Activated CD8-positive, alpha-beta memory T cell treated with anti-CD3 and anti-CD28 coated beads, Interleukin-2, amount 50 U/mL, for 24 hours (primary cell): ENCODE measurements around the gene DNAH7.
"Not testable (repeated sequence)": the region's sequence is repeated elsewhere in the genome, so short reads cannot be mapped to it uniquely, and the experiment has no call there.

Experiments
- DNase-seq: peaks from one replicate; pipeline ENCODE4 v3.0.0-alpha.2; 2020; ENCODE audit errors: extremely low read depth

DNAH7 gene

DNA sequence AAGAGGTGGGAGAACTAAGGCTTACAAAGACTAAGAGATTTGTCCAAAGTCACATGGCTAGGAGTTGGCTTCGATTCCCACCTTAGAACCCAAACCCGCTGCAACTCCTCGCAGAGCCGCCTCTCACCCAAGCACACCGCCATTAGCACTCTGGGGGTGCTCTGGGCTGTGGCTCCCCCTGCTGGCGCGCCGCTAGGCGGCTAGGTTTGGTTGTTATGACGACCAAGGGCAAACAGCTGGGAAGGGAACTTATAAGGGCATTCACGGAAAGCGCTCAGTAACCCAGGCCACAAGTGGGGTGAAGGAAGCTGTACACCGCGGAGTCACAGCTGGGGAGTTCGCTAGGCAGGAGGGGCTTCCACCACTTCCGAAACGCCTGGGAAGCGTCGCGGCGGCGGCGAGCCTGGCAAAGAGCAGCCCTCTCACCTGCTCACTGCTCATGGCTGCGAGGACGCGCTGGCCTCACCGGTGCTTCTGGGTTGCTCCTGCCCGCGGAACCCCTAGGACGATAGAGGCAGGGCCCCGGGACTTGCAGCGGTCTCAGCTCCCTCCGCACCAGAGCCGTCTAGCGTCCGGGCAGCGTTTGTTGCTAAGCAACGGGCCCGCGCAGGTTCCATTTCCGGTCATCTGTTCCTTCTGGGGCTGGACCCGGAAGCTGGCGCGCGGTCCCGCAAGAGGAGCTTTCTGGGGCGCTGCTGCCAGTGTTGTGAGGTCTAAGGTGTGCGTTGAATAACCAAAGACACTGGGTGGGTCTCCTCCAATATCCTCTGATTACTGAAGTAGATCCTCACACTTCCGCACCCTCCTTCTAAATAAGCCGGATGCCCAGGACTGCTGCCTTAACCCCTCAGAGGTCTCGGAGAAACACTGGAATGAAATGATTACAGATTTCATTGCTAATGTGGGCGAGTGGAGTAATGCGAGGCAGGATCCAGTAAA is at the start of gene DNAH7:
DNAH7 (minus strand) TSS at position 567 of the 939 bp plus-strand sequence; CDS start at position 441, 126 bp downstream.
- DNase-seq = peak; percentile 77

DNA sequence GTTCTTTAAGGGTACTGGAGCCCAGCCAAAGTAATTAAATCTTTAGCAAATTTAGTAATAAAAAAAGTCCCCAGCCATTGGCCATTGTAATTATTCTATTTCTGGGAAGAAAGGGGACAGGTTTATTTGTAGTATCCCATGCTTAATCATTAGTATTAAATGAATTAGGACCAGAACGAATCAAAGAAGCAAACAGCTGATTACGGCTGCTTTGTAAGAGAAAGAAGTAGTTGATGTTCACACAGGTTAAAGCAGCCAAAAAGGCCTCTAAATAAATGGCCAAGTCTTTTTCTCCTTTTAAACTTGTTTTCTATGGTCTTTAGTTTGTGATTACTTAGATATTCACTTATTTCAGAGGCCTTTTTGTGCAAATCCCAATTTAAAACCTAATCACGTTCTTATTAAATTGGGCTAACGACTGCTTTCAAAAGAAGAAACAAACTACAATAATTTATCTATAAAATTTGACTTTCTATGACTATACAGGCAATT is 48.6 kb upstream of the DNAH7 start:
- no peak for DNase-seq

DNA sequence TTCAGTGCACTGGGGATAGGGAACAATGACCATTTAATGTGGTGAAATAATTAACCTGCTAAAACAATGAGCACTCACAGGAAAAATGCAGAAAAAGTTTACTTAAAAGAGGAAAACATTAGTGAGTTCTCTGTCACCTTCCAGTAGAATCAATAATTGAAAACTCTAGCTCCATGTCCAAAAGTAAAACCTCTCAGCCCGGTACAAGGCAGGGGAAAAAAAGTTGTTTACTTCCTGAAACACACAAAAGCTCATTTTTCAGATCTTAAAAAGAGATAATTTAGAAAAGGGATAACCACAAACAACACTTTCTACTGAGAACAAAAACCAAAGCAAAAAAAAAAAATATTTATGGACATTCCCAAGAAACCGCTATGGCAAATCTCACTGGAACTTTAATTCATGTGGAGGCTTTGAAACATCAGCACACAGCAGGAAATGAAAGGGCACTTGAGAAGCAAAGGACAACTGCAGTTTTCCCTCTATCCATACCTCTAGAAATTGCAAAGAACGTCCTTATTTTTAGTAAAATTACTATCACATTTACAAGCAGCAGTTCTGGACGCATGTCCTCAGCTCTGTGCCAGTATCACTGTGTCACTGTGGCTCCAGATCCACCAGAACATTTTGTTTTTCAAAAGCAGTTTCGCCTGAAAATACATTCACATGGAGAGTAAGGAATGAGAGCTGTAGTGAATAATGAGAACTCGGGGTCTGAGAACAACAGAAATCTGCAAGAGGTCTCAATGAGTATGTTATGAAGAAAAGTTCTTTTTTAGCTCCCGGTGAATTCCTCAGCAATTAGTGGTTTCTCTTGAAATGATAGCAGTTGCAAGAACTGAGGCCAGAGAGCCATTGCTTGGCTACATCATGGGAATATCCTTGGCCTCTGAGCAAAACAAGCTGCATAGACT is 44.7 kb upstream of the DNAH7 start:
- no peak for DNase-seq

DNA sequence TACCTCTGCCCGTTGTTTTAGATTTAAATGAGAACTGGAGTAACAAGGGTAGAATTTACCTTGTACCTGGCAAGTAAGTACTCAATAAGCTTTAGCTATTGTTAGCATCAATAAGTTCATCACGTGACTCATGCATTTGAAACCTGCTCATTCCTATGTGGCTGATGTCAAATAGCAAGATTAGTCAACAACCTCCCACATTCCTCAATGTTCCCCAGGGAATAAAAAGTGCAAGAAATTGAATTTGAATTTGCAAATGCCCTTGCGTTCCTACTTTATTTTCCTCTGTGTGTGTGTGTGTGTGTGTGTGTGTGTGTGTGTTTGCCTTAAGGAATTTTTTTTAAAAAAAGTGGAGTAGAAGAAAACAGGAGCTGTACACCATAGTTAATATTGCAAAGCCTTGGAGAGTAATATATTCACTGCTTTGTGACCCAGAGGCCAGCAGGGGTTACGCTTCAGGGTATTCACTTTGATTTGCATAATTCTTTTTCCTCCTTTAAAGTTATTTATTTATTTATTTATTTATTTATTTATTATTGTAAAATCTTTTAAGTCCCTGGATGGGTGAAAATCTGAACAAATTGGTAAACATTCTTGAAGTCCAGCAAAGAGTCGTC is 43.9 kb upstream of the DNAH7 start:
- no peak for DNase-seq

DNA sequence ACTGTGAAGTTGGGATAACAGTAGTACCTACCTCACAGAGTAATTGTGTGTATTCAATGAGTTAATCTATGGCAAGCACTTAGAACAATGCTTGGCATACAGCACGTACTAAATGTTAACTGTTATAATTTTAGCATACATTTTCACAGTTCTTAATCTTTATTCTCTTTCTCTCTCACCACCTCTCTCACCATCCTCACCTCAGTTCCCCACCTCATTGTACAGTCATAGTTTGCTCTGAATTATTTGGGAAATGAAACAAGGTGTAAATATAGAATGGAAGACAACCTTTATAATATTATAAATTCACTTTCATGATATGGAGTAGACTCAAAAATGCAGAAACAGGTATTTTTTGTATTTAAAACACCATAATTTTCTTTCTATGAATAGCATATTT is 40.0 kb upstream of the DNAH7 start:
- DNase-seq = no peak

DNA sequence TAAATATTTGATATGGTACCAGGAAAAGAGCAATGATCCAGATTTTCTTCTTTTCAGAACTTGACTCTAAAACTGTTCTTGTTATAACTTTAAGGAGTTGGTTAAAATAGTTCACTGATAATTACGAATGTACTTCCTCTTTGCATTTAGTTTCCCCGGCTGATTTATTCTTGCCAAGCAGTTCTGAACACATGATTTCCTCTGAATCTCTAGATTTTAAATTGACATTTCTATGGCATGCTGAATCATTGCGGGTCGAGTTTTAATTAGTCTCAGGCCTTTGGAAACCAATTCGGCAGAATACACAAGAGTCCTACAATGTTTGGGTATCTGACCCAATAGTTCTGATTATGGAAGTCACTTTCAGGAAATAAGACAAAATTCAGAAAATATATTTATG is 37.3 kb upstream of the DNAH7 start:
- DNase-seq = no peak

DNA sequence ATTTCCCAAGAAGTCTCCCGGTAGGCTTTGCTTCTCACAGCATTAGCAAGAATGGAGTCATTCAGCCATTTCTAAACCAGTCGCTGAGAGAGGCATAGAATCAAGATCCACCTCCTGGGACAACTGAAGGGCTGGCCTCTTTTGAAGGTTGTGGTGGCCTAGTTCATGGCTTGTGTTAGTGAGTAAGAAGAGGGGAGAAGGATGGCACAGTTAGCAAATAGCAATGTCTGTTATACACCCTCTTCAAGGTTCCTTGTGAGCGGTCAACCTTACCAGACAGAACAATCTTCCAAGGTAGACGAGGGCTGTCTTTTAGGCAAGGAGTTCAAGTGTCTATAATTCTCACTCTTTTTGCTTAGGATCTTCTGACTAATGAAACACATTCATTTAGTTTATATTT is 35.4 kb upstream of the DNAH7 start:
- DNase-seq = no peak

DNA sequence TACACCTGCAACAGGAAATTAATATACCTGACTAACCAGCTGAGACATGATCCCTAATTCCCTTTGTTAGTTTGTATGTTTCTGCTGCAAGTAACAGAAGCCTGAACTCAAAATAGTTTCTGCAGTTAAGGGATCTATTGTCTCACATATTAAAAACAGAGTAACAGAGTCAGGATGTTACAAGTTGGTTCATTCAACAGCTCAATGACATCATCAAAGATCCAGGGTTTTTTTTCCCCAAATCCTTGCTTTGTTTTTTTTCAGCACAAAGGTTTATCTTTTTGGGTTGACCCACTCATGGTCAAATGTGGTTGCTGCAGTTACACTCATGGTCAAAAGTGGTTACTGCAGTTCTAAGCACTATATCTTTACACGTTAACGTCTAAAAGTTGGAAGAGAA is 35.0 kb upstream of the DNAH7 start:
- no peak for DNase-seq

DNA sequence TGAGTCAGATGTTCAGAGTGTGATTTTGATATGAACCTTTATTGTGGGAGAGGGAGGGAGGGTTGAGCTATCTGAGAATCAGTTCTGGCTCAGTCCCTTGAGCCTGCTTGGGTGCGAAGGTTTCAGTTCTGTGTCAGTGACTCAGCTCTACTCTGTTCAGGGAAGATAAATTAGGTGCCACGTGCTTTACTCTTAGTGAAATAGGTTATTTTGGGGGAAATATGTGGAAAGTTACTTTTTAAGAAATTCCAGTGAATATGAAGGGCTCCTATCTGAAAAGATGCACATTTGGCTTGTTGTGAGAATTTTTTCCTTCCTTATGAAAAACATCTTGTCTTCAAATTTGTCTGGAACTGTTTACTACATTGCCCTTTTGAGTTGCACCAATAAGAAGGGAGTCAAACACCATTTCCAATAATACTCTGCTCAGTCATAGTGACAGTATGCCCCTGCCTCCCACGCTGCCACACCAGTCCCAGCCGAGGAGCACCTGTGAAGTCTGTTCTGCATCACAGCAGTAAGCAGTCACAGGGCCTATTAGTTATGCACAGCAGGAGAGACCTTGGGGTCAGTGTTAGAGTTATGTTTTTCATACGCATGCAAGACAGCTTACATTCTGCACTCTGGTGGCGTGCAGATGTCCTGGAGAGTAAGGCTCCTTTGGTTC is 32.8 kb upstream of the DNAH7 start:
- peak; percentile 7 for DNase-seq

DNA sequence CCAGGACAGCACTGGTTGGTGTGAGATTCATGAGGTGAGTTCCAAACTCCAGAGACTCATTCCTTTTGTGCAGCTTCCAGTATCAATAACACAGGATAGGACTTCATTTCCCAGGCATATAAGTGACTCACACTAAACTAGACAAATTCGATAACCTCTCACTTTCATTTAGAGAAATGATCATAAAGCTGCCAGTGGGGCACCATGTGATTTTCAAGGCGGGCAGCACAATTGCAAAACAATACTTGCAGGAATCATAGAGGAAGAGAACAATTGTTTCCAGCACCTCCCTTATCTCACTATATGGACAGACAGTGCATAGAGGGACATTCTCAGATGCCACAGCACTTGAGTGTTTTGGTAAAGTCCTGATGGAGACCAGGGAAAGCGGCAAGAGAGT is 31.3 kb upstream of the DNAH7 start:
- DNase-seq = no peak

DNA sequence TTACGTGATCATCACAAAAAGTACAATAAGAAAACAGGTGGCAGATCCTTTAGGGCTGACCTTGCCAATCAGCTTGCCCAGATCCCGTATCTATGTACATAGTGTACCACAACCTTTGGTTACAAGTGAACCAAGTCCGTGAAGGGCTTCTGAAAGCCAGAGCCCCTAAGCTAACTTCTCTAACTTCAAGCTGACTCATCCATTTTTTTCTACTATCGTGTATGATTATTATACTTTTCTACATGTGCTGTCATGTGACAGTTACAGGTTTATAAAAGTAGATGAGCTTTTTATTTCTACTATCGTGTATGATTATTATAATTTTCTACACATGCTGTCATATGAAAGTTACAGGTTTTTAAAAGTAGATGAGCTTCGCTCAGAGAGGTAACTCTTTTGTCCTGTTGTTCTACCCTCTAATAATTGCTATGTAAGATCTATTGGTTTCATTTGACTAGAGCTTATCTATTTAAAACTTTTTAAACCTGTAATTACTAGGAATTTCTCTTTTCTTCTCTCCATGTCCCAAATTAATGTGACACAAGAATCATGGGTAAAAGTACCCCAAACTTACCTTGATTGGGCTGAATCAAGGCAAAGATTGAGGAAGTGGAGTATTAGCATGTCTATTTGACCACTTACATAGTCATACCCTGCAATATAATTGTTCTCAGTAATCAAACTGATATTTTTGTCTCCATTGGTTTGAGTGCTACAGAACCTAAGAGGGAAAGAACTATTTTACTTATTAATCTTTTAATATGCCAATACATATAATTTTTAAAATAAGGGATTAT is 29.4 kb upstream of the DNAH7 start:
- no peak for DNase-seq

DNA sequence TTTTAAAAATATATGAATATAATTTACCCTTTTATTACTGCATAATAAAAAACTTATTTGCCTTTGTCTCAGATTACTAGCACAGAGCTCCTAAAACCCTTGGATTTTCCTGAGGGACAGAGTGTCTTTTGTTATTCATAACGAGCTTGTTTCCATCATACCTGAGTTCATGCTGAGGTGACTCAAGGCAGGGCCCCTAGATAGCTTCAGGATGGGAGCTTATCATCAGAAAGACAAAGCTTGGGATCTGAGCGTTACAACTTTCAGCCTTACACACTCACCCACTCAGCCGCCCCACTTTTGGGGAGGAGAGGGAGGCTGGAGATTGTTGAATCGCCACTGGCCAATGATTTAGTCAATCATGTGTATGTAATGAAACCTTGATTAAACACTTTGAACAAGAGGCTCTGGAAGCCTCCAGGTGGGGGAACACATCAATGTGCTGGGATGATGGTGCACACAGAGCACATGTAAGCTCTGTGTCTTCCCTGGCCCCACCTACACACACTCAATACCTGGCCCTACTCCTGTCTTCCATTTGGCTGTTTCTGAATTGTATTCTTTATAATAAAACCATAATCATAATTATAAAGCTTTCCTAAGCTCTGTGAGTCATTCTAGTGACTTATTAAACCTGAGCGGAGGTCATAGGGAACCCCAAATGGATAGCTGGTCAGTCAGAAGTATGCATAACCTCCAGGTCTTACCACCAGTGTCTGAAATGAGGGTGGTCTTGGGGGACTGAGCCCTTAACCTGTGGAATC is 28.5 kb upstream of the DNAH7 start:
- DNase-seq = no peak

DNA sequence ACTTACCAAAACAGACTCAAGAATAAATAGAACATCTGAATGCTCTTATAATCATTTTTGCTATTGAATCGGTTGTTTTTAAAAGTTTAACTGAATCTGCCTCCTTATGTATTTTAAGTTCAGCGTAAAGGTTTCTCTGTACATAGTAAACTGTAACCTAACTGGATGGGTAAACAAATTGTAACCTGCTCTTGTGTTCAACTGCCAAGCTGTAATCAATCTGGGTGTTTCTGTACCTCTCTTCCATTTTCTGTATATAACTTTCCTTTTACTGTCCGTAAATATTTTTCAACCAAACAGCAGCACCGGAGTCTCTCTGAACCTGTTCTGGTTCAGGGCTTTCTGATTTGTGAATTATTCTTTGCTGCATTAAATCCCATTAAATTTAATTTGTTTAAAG is 27.6 kb upstream of the DNAH7 start:
- no peak for DNase-seq

DNA sequence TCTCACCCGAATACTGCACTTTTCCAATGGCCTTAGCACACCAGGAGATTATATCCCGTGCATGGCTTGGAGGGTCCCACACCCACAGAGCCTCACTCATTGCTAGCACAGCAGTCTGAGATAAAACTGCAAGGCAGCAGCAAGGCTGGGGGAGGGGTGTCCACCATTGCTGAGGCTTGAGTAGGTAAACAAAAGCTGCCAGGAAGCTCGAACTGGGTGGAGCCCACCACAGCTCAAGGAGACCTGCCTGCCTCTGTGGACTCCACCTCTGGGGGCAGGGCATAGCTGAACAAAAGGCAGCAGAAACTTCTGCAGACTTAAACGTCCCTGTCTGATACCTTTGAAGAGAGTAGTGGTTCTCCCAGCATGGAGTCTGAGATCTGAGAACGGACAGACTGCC is 20.8 kb upstream of the DNAH7 start:
- not testable (repeated sequence) for DNase-seq

DNA sequence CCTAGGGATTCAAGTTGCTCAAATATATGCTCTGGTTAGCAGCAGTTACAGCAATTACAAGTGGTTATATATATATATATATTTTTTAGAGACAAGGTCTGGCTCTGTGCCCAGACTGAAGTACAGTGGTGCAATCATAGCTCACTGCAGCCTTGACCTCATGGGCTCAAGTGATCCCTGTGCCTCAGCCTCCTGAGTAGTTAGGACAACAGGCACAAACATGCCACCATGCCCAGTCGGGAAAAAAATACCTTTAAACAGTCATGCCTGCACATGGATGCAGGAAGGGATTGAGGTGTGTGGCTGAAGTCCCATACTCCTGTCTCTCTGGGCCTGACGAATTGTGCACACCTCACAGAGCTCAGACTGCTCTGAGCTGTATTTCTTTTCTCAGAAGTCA is 19.6 kb upstream of the DNAH7 start:
- DNase-seq = no peak

DNA sequence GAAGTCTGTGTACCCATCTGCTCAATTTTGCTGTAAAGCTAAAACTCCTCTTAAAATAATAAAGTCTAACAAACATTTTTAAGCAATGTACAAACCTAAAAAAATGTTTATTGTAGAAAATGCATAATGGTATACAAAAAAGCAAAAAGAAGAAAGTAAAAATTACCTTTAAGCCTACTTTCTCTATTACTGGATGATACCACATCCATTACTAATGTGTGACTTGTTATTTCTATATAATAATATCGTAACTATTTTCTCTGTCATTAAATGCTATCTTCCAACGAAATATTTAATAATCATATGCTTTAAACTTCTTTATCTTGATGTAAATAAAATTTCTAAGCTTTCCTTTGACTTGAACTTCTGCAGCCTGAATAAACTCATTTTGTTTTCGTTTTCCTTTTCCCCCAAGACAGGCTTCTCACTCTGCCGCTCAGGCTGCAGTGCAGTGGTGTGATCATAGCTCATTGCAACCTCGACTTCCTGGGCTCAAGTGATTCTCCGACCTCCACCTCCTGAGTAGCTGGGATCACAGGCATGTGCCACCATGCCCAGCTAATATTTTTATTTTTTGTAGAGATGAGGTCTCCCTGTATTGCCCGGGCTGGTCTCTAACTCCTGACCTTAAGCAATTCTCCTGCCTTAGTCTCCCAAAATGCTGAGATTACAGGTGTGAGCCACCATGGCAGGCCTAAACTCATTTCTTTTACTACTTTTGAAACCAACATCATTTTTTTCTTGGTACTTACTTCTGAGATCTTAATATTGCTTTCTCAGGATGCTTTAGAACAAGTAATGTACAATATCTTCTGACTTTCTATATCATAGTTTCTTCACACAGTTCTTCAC is 18.1 kb upstream of the DNAH7 start:
- no peak for DNase-seq

DNA sequence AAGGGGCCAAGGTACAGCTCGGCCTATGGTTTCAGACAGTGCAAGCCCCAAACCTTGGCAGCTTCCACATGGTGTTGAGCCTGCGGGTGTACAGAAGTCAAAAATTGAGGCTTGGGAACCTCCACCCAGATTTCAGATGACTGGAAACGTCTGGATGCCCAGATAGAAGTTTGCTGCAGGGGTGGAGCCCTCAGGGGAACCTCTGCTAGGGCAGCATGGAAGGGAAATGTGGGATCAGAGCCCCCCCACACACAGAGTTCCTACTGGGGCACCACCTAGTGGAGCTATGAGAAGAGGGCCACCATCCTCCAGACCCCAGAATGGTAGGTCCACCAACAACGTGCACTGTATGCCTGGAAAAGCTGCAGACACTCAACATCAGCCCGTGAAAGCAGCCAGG is 15.0 kb upstream of the DNAH7 start:
- DNase-seq = no peak

DNA sequence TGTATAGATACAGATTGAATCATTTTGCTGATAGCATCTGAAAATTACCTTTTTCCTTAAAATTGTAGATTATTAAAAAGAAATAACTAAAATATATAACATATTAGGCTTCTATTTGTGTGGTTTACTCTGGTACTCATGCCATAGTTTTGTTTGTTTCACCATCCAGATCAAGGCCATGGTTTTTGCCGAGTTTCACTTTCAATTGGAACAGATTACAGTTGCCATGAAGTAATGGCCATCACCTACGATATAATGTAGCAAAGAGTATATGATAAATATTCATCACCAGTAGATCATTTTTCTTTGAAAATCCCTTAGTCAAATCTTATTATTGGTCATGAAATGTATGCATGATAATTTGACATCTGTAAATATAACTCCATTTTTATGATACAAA is 11.9 kb upstream of the DNAH7 start:
- DNase-seq = no peak

DNA sequence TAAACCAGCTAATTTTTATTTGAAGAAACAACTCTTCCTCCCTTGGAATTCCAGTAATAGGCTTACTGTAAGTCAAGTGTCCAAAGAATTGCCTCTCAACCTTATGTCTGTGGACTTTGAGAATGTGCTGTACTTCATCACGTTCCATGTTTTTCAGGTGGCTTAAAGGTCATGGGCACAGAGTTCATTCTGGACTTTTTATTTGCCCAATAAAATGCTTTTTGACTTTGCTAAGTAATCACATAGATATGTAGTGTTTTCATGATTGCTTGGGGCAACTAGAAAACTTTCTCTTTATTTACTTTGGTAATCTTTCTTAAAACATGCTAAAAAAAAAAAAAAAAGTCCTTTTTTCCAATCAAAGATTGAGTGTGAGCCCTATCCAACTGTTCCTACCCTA is 10.4 kb upstream of the DNAH7 start:
- DNase-seq = no peak
